WTC11 (cell line): ENCODE results near the gene LHB. TPM values are rescaled to one million over a fixed set of nuclear protein-coding genes. Genes with fewer than 3 reads are reported as not detected.

Source experiments
- ATAC-seq: fragments of 200-7000 bp; cut with Tn5 transposase; 2 replicates; pipeline ENCODE4 v1.10.0; 2021; ENCODE audit warnings: mild to moderate bottlenecking, moderate library complexity
- CTCF ChIA-PET: fragments of 300-600 bp; sonication (Branson Sonifier 250); formaldehyde crosslinking; loops from one replicate; lab custom pipeline; 2021; ENCODE audit warnings: antibody characterized with exemption; lab: Charles Lee
- POLR2A ChIA-PET: fragments of 350-600 bp; sonication (Branson Sonifier 250); formaldehyde crosslinking; loops from one replicate; lab custom pipeline; 2021; ENCODE audit warnings: antibody characterized with exemption; lab: Charles Lee
- DNase-seq: peaks from one replicate; pipeline ENCODE4 v3.0.0; 2021; ENCODE audit warnings: low spot score
- H3K27ac Mint-ChIP-seq: 2 replicates; pipeline ENCODE4 v1.8.0; 2021; ENCODE audit warnings: mixed read lengths
- H3K27me3 Mint-ChIP-seq: 2 replicates; pipeline ENCODE4 v1.8.0; 2021; ENCODE audit warnings: low read depth, mild to moderate bottlenecking, moderate library complexity, mixed read lengths
- H3K36me3 Mint-ChIP-seq: 2 replicates; pipeline ENCODE4 v1.8.0; 2021; ENCODE audit warnings: mixed read lengths
- H3K4me1 Mint-ChIP-seq: 2 replicates; pipeline ENCODE4 v1.8.0; 2022; ENCODE audit warnings: mixed read lengths
- H3K4me3 Mint-ChIP-seq: 2 replicates; pipeline ENCODE4 v1.8.0; 2021; ENCODE audit warnings: mild to moderate bottlenecking, moderate library complexity, mixed read lengths
- H3K9me3 Mint-ChIP-seq: 2 replicates; pipeline ENCODE4 v1.8.0; 2021; ENCODE audit warnings: mixed read lengths
- ATF2 ChIP-seq: sonication (generic); formaldehyde crosslinking; IDR thresholded peaks from 2 replicates; pipeline ENCODE4 v1.8.1; 2022; ENCODE audit warnings: low read depth, missing genetic modification reagents, borderline replicate concordance
- CREM ChIP-seq: sonication (generic); formaldehyde crosslinking; IDR thresholded peaks from 2 replicates; pipeline ENCODE4 v1.8.1; 2022; ENCODE audit warnings: mild to moderate bottlenecking, missing genetic modification reagents, moderate library complexity
- FOXK1 ChIP-seq: sonication (generic); formaldehyde crosslinking; IDR thresholded peaks from 2 replicates; pipeline ENCODE4 v1.8.0; 2022; ENCODE audit warnings: mild to moderate bottlenecking, moderate library complexity, missing genetic modification reagents
- MAX ChIP-seq: sonication (generic); formaldehyde crosslinking; IDR thresholded peaks from 2 replicates; pipeline ENCODE4 v1.8.0; 2022; ENCODE audit warnings: mild to moderate bottlenecking, missing genetic modification reagents
- NFATC4 ChIP-seq: fragments of 250-450 bp; sonication (Bioruptor Pico); IDR thresholded peaks from 2 replicates; pipeline ENCODE4 v1.9.0; 2021; ENCODE audit warnings: mild to moderate bottlenecking
- OVOL2 ChIP-seq: fragments of 250-450 bp; sonication (Bioruptor Pico); IDR thresholded peaks from 2 replicates; pipeline ENCODE4 v1.9.0; 2021; ENCODE audit warnings: mild to moderate bottlenecking, borderline replicate concordance
- SMAD3 ChIP-seq: sonication (generic); formaldehyde crosslinking; IDR thresholded peaks from 2 replicates; pipeline ENCODE4 v1.8.0; 2022; ENCODE audit warnings: missing genetic modification reagents, mild to moderate bottlenecking, borderline replicate concordance
- SMAD4 ChIP-seq: sonication (generic); formaldehyde crosslinking; IDR thresholded peaks from 2 replicates; pipeline ENCODE4 v1.8.0; 2022; ENCODE audit warnings: mild to moderate bottlenecking, missing genetic modification reagents
- ZMAT4 ChIP-seq: fragments of 250-450 bp; sonication (Bioruptor Pico); IDR thresholded peaks from 2 replicates; pipeline ENCODE4 v1.9.0; 2021; ENCODE audit warnings: mild to moderate bottlenecking
- ZNF281 ChIP-seq: sonication (generic); formaldehyde crosslinking; IDR thresholded peaks from 2 replicates; pipeline ENCODE4 v1.8.0; 2023; ENCODE audit warnings: mild to moderate bottlenecking, missing genetic modification reagents
- ZNF396 ChIP-seq: fragments of 250-450 bp; sonication (Bioruptor Pico); IDR thresholded peaks from 2 replicates; pipeline ENCODE4 v1.8.0; 2021; ENCODE audit warnings: mild to moderate bottlenecking, moderate library complexity, borderline replicate concordance
- total RNA-seq: library from RNA; stranded (reverse); gene quantifications from 3 replicates; pipeline ENCODE4 v1.2.3, GENCODE V29; 2021
- TF ChIP-seq, protein P1 (sequence below): fragments of 200-600 bp; IDR thresholded peaks from 2 replicates; pipeline ENCODE4 v1.8.0; 2022; ENCODE audit warnings: antibody characterized with exemption
- TF ChIP-seq, protein P2 (sequence below): sonication (generic); formaldehyde crosslinking; IDR thresholded peaks from 2 replicates; pipeline ENCODE4 v1.8.1; 2023; ENCODE audit warnings: mild to moderate bottlenecking, missing genetic modification reagents, moderate library complexity
- TF ChIP-seq, protein P3 (sequence below): sonication (generic); formaldehyde crosslinking; IDR thresholded peaks from 2 replicates; pipeline ENCODE4 v1.8.0; 2022; ENCODE audit warnings: missing genetic modification reagents
- TF ChIP-seq, protein P4 (sequence below): sonication (generic); formaldehyde crosslinking; IDR thresholded peaks from 2 replicates; pipeline ENCODE4 v1.8.1; 2022; ENCODE audit warnings: mild to moderate bottlenecking, missing genetic modification reagents, moderate library complexity, borderline replicate concordance
- TF ChIP-seq, protein P5 (sequence below): fragments of 250-450 bp; sonication (Bioruptor Pico); IDR thresholded peaks from 2 replicates; pipeline ENCODE4 v2.1.2; 2022; ENCODE audit warnings: mild to moderate bottlenecking, moderate library complexity

Gene LHB
- total RNA-seq, 1 experiment from 2014 or later, result not detected

- TF ChIP-seq, protein P1, sequence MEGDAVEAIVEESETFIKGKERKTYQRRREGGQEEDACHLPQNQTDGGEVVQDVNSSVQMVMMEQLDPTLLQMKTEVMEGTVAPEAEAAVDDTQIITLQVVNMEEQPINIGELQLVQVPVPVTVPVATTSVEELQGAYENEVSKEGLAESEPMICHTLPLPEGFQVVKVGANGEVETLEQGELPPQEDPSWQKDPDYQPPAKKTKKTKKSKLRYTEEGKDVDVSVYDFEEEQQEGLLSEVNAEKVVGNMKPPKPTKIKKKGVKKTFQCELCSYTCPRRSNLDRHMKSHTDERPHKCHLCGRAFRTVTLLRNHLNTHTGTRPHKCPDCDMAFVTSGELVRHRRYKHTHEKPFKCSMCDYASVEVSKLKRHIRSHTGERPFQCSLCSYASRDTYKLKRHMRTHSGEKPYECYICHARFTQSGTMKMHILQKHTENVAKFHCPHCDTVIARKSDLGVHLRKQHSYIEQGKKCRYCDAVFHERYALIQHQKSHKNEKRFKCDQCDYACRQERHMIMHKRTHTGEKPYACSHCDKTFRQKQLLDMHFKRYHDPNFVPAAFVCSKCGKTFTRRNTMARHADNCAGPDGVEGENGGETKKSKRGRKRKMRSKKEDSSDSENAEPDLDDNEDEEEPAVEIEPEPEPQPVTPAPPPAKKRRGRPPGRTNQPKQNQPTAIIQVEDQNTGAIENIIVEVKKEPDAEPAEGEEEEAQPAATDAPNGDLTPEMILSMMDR, result no peak
- TF ChIP-seq, protein P2, sequence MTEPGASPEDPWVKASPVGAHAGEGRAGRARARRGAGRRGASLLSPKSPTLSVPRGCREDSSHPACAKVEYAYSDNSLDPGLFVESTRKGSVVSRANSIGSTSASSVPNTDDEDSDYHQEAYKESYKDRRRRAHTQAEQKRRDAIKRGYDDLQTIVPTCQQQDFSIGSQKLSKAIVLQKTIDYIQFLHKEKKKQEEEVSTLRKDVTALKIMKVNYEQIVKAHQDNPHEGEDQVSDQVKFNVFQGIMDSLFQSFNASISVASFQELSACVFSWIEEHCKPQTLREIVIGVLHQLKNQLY (CRISPR knock-in tag), result no peak
These were observed 25.8 kb downstream of the LHB start (continued) for GRCh38 chr19:48991011-48991609.

DNA sequence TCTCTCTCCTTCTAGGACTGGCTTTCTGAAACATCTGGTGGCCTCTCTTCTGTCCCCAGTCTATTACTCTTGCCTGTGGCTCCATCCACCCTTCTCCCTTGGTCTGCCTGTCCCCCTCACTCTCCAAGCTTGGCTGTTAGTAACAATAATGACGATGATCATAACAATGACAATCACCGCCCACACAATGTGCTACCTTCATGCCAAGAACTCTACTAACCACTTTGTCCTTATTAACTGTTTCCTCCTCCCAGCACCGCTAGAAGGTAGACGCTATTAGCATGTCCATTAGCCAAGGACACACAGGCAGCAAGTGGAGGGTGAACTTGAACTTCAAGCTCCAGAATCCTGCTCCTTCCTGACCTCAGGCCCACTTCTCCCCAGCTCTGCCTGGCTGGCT, 26.5 kb downstream of the LHB start:
- H3K4me1 Mint-ChIP-seq, result peaks cover 33% of the 10 kb centered on the region
- 0 out of 2 replicates have a peak overlapping the region, but pooled peaks have one; percentile 10 for H3K4me3 Mint-ChIP-seq
- no peaks in the 10 kb centered on the region for H3K27me3 Mint-ChIP-seq
- H3K27ac Mint-ChIP-seq, result peak overlapping the region; percentile 12
- ATAC-seq (no peak), DNase-seq (no peak)
- TF ChIP-seq ATF2 (CRISPR knock-in tag) (no peak), ZNF396 (CRISPR knock-in tag) (no peak), SMAD3 (CRISPR knock-in tag) (no peak)
- TF ChIP-seq, protein P3, sequence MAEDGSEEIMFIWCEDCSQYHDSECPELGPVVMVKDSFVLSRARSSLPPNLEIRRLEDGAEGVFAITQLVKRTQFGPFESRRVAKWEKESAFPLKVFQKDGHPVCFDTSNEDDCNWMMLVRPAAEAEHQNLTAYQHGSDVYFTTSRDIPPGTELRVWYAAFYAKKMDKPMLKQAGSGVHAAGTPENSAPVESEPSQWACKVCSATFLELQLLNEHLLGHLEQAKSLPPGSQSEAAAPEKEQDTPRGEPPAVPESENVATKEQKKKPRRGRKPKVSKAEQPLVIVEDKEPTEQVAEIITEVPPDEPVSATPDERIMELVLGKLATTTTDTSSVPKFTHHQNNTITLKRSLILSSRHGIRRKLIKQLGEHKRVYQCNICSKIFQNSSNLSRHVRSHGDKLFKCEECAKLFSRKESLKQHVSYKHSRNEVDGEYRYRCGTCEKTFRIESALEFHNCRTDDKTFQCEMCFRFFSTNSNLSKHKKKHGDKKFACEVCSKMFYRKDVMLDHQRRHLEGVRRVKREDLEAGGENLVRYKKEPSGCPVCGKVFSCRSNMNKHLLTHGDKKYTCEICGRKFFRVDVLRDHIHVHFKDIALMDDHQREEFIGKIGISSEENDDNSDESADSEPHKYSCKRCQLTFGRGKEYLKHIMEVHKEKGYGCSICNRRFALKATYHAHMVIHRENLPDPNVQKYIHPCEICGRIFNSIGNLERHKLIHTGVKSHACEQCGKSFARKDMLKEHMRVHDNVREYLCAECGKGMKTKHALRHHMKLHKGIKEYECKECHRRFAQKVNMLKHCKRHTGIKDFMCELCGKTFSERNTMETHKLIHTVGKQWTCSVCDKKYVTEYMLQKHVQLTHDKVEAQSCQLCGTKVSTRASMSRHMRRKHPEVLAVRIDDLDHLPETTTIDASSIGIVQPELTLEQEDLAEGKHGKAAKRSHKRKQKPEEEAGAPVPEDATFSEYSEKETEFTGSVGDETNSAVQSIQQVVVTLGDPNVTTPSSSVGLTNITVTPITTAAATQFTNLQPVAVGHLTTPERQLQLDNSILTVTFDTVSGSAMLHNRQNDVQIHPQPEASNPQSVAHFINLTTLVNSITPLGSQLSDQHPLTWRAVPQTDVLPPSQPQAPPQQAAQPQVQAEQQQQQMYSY (CRISPR knock-in tag), result no peak
- H3K9me3 Mint-ChIP-seq, result no peaks in the 10 kb centered on the region
- H3K36me3 Mint-ChIP-seq, result peaks cover 25% of the 10 kb centered on the region
- CTCF ChIA-PET, result interaction anchor here (1.6 kb wide), 1 partner anchor 9 kb away, joined by 9 read pairs; no protein-coding TSS in a partner anchor
- POLR2A ChIA-PET, result no interaction called here

DNA sequence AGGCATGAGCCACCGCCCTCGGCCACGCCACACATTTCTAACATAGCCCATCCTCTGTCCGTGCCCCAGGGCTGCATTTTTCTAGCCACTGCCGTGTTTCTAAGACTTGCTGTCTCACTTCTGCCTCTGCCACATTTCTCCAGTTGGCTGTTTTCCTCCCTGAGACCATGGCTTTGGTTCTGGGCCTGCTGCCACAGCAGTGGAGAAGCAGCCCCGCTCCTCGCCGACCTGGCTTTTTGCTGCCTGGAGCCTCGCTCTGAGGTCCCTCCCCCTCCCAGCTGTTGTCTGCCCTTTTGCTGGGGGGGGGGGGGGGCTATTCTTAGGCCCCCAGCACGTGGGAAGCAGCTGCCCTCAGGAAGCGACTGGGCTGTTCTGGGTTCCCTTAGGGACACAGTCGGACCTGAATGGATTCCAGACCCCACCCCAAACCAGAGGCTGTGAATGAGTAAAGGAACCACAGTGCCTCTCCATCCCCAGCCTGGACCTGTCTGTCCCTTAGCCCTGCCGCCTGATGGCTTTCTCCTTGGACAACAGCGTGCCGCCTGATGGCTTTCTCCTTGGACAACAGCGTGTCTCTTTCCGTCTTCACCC, 27.1 kb downstream of the LHB start:
- H3K4me3 Mint-ChIP-seq, result no peak overlapping the region
- H3K36me3 Mint-ChIP-seq, result peaks cover 30% of the 10 kb centered on the region
- H3K9me3 Mint-ChIP-seq, result no peaks in the 10 kb centered on the region
- POLR2A ChIA-PET, result no interaction called here
- peaks cover 27% of the 10 kb centered on the region for H3K4me1 Mint-ChIP-seq
- no peaks in the 10 kb centered on the region for H3K27me3 Mint-ChIP-seq
- ATAC-seq (no peak), DNase-seq (no peak)
- CTCF ChIA-PET, result interaction anchor here (1.6 to 4.2 kb wide), 2 partner anchors 10 to 19 kb away, joined by 9 to 18 read pairs; no protein-coding TSS in a partner anchor
- H3K27ac Mint-ChIP-seq, result peak overlapping the region; percentile 12; the same call in 1 of the 2 replicates
- TF ChIP-seq, protein P4, sequence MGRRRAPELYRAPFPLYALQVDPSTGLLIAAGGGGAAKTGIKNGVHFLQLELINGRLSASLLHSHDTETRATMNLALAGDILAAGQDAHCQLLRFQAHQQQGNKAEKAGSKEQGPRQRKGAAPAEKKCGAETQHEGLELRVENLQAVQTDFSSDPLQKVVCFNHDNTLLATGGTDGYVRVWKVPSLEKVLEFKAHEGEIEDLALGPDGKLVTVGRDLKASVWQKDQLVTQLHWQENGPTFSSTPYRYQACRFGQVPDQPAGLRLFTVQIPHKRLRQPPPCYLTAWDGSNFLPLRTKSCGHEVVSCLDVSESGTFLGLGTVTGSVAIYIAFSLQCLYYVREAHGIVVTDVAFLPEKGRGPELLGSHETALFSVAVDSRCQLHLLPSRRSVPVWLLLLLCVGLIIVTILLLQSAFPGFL (CRISPR knock-in tag), result no peak
- TF ChIP-seq SMAD4 (CRISPR knock-in tag) (no peak), FOXK1 (CRISPR knock-in tag) (no peak), ZNF281 (CRISPR knock-in tag) (no peak), NFATC4 (no peak), ZMAT4 (CRISPR knock-in tag) (no peak), MAX (CRISPR knock-in tag) (no peak), CREM (CRISPR knock-in tag) (no peak), OVOL2 (no peak)
- TF ChIP-seq, protein P5, sequence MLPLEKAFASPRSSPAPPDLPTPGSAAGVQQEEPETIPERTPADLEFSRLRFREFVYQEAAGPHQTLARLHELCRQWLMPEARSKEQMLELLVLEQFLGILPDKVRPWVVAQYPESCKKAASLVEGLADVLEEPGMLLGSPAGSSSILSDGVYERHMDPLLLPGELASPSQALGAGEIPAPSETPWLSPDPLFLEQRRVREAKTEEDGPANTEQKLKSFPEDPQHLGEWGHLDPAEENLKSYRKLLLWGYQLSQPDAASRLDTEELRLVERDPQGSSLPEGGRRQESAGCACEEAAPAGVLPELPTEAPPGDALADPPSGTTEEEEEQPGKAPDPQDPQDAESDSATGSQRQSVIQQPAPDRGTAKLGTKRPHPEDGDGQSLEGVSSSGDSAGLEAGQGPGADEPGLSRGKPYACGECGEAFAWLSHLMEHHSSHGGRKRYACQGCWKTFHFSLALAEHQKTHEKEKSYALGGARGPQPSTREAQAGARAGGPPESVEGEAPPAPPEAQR (CRISPR knock-in tag), result no peak
- TF ChIP-seq, protein P2 (CRISPR knock-in tag), result no peak
